Stimulated activated CD4-positive, alpha-beta T cell treated with anti-CD3 and anti-CD28 coated beads, Interleukin-1b, Interleukin-23, amount 100 ng/mL, for 48 hours (primary cell): Measurements from ENCODE around the gene GET4.

ENCODE experiments used
- DNase-seq: peaks from one replicate; pipeline ENCODE4 v3.0.0-alpha.2; 2020

The GET4 gene

GRCh38 chr7:917255-918117 is 41.1 kb downstream of the GET4 start:
- no peak for DNase-seq

- DNase-seq = peak; percentile 0
Measured at GRCh38 chr7:918118-918425, 41.7 kb downstream of the GET4 start.

GRCh38 chr7:918441-919113 is 42.2 kb downstream of the GET4 start:
- peak; percentile 1 for DNase-seq

GRCh38 chr7:919114-919442 is 42.7 kb downstream of the GET4 start:
- peak; percentile 0 for DNase-seq

GRCh38 chr7:919924-920341 is 43.6 kb downstream of the GET4 start:
- DNase-seq = peak; percentile 0

- DNase-seq = peak; percentile 20
Measured at GRCh38 chr7:920351-921070, 44.2 kb downstream of the GET4 start.

- DNase-seq = peak; percentile 0
Measured at GRCh38 chr7:921071-921461, 44.7 kb downstream of the GET4 start.

- DNase-seq = peak; percentile 6
Measured at GRCh38 chr7:921581-922333, 45.4 kb downstream of the GET4 start.

- peak; percentile 29 for DNase-seq
Measured at GRCh38 chr7:922334-923107, 46.2 kb downstream of the GET4 start.

GRCh38 chr7:923108-924041 is 47.0 kb downstream of the GET4 start:
- DNase-seq = peak; percentile 95

GRCh38 chr7:924042-924441 is 47.7 kb downstream of the GET4 start:
- DNase-seq = peak; percentile 0

- peak; percentile 68 for DNase-seq
Measured at GRCh38 chr7:924541-925231, 48.3 kb downstream of the GET4 start.

GRCh38 chr7:925601-926000 is 49.2 kb downstream of the GET4 start:
- DNase-seq = peak; percentile 10

GRCh38 chr7:926061-927030 is 50.0 kb downstream of the GET4 start:
- DNase-seq = peak; percentile 1

GRCh38 chr7:927031-927671 is 50.8 kb downstream of the GET4 start:
- peak; percentile 0 for DNase-seq

GRCh38 chr7:929311-929711 is 53.0 kb downstream of the GET4 start:
- DNase-seq = peak; percentile 1

GRCh38 chr7:930975-931758 is 54.8 kb downstream of the GET4 start:
- DNase-seq = no peak
